Mucosa of rectum (tissue), 2 donors: Measurements from ENCODE around the gene KCNE3.

Source experiments
- H3K27ac ChIP-seq, 2 donors: one replicate each; pipeline ENCODE4 v1.7.0; 2013; ENCODE audit warnings: inconsistent platforms in 2 of 2, low read depth in 2 of 2, low read length in 2 of 2
- H3K27me3 ChIP-seq, 2 donors: one replicate each; pipeline ENCODE4 v1.7.0; 2013; ENCODE audit warnings: low read length in 2 of 2; ENCODE audit not compliant: control insufficient read depth in 2 of 2, insufficient read depth in 2 of 2
- H3K36me3 ChIP-seq, 2 donors: one replicate each; pipeline ENCODE4 v1.7.0; 2013; ENCODE audit warnings: low read length in 2 of 2; ENCODE audit not compliant: control insufficient read depth in 2 of 2, insufficient read depth in 2 of 2
- H3K4me1 ChIP-seq, 2 donors: one replicate each; pipeline ENCODE4 v1.7.0; 2013; ENCODE audit warnings: low read length in 2 of 2, mild to moderate bottlenecking in 1 of 2; ENCODE audit not compliant: control insufficient read depth in 2 of 2, insufficient read depth in 2 of 2
- H3K4me3 ChIP-seq, 2 donors: one replicate each; pipeline ENCODE4 v1.7.0; 2013; ENCODE audit warnings: low read length in 2 of 2
- H3K9ac ChIP-seq, 2 donors: one replicate each; pipeline ENCODE4 v1.7.0; 2013; ENCODE audit warnings: low read length in 2 of 2, low read depth in 1 of 2, mild to moderate bottlenecking in 1 of 2
- H3K9me3 ChIP-seq, 2 donors: one replicate each; pipeline ENCODE4 v1.7.0; 2013; ENCODE audit warnings: low read length in 2 of 2; ENCODE audit not compliant: control insufficient read depth in 2 of 2
- donor health status: healthy.
- donor health status: Normal muscosa, but diverticular disease.

Gene KCNE3

DNA sequence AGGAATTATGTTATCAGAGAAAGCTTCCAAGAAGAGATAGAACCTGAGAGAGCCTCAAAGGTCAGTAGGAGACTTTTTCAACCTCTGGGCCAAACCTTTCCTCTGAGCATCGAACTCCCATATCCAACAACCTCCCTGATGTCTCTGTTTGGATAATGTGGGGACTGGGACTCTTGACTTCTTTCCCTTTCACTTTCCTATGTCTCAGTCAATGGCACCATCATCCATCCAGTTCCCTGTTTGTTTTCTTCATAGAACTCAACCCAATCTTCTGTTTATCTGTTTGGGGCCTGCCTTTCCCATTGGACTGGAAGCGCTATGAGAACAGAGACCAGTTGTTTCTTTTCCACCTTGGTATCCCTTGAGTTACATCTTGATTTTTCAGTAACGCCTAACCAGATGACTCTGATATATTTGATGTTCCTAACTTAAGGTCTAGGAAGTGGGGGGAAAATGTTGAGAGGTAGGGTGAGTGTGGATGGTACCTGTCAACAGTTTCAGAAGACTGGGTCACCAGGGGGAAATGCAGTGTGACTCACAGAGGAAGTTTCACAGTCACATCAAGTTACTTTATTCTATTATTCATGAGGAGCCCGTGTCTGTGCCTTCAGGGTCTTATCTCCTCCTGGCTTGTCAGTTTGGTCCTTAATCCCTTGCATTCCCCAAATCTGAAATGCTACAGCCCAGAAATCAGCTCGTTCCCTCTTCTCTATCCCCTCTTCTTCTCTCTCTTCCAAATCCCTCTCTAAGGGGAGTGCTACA is 4.5 kb upstream of the KCNE3 start:
- no peak overlapping the region for H3K27ac ChIP-seq
- no peak overlapping the region for H3K9ac ChIP-seq
- H3K4me3 ChIP-seq = no peak overlapping the region
- no peaks in the 10 kb centered on the region for H3K27me3 ChIP-seq
- H3K9me3 ChIP-seq = no peaks in the 10 kb centered on the region
- no peaks in the 10 kb centered on the region for H3K36me3 ChIP-seq
- peaks cover 4 to 5% of the 10 kb centered on the region in 2 donors for H3K4me1 ChIP-seq

DNA sequence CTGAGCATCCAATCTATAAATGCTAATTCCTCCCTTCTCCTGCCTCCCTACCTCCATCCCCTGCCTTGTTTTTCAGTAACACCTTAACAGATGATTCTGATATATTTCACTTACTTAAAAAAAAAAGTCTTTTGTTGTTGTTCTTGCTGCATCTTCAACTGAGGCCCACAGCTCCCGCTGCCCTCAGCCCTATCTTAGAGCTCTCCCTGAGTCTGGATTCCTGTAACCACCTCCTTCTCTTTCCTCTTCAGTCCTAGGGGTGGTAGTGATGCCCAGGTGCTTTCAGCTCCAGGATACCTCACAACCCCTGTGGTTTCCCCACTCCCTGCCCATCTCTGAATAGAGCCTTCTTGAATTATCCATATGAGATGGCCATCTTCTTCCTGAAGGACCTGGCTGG is 3.7 kb upstream of the KCNE3 start:
- no peak overlapping the region for H3K9ac ChIP-seq
- H3K27ac ChIP-seq = no peak overlapping the region
- peaks cover 4 to 11% of the 10 kb centered on the region in 2 donors for H3K4me1 ChIP-seq
- H3K36me3 ChIP-seq = no peaks in the 10 kb centered on the region
- no peaks in the 10 kb centered on the region for H3K27me3 ChIP-seq
- no peaks in the 10 kb centered on the region for H3K9me3 ChIP-seq
- H3K4me3 ChIP-seq = no peak overlapping the region

DNA sequence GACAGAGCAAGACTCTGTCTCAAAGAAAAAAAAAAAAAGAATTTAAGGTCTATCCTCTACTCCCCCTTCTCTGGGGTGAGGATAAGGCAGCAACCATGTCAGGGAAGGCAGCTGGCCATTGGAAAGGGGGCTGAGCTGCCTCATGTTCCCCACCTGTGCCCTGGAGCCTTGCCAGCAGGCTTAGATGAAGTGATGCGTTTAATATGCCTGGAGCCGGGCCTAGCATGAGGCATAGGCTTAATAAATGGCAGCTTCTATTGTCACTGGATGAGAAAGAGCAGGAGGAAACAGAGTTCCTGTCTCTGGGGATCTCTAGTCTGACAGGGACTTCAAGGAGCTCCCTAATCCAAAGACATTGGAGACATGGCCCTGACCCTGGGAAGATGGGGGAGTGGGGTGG is 3.2 kb upstream of the KCNE3 start:
- Histone ChIP-seq H3K9me3 (no peaks in the 10 kb centered on the region), H3K4me1 (peaks cover 4 to 16% of the 10 kb centered on the region in 2 donors), H3K9ac (no peak overlapping the region), H3K36me3 (no peaks in the 10 kb centered on the region), H3K4me3 (no peak overlapping the region), H3K27ac (no peak overlapping the region), H3K27me3 (no peaks in the 10 kb centered on the region)

GRCh38 chr11:74468936-74469335 is 1.6 kb upstream of the KCNE3 start:
- Histone ChIP-seq H3K36me3 (peaks cover 0 to 1% of the 10 kb centered on the region in 2 donors), H3K4me1 (peaks cover 8 to 32% of the 10 kb centered on the region in 2 donors), H3K27ac (no peak overlapping the region), H3K27me3 (no peaks in the 10 kb centered on the region), H3K4me3 (no peak overlapping the region), H3K9me3 (no peaks in the 10 kb centered on the region), H3K9ac (no peak overlapping the region)

DNA sequence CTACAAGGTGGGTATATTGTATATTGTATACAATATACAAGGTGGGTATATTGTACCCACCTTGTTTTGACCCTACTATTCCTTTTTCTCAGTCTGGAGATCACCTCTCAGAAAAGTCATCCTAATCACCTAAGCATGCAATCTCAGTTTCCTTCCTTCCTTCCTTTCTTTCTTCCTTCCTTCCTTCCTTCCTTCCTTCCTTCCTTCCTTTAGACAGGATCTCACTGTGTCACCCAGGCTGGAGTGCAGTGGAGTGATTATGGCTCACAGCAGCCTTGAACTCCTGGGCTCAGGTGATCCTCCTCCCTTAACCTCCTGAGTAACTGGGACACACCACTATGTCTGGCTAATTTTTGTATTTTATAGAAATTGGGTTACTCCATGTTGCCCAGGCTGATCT is 1.2 kb upstream of the KCNE3 start:
- Histone ChIP-seq H3K4me3 (no peak overlapping the region), H3K4me1 (peaks cover 8 to 35% of the 10 kb centered on the region in 2 donors), H3K27ac (no peak overlapping the region), H3K36me3 (peaks cover 0 to 3% of the 10 kb centered on the region in 2 donors), H3K9ac (no peak overlapping the region), H3K27me3 (no peaks in the 10 kb centered on the region), H3K9me3 (no peaks in the 10 kb centered on the region)

GRCh38 chr11:74468058-74468457 is 709 bp upstream of the KCNE3 start:
- H3K4me3 ChIP-seq = no peak overlapping the region
- peak overlapping the region in 1 of 2 donors; percentile 82 for H3K9ac ChIP-seq
- H3K4me1 ChIP-seq = peaks cover 8 to 39% of the 10 kb centered on the region in 2 donors
- no peaks in the 10 kb centered on the region for H3K9me3 ChIP-seq
- H3K27me3 ChIP-seq = no peaks in the 10 kb centered on the region
- H3K27ac ChIP-seq = peak overlapping the region; percentile 80 to 82
- H3K36me3 ChIP-seq = peaks cover 0 to 3% of the 10 kb centered on the region in 2 donors

- Histone ChIP-seq H3K27ac (peak overlapping the region; percentile 80 to 82), H3K4me3 (peak overlapping the region; percentile 46 to 73), H3K9me3 (no peaks in the 10 kb centered on the region), H3K27me3 (no peaks in the 10 kb centered on the region), H3K36me3 (peaks cover 0 to 7% of the 10 kb centered on the region in 2 donors), H3K4me1 (peaks cover 11 to 42% of the 10 kb centered on the region in 2 donors), H3K9ac (peak overlapping the region in 1 of 2 donors; percentile 82)
Observed at GRCh38 chr11:74465291-74465708, 2.0 kb downstream of the KCNE3 start.

DNA sequence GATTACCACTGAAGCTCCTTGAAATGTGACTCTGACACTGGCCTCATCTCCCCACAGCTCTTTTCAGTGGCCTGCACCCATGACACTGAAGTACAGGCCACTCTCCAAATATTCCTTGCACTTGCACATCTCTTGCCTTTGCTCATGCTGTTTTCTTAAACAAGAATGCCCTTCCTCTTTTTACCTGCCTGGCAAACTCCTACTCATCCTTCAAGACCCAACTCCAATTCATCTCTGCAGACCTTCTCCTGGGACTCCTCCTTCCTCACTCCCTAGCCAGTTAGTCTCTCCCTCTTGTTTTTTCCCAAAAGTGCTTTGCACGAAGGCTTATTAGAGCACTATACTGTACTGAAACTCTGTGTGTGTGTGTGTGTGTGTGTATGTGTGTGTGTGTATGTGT is 2.6 kb downstream of the KCNE3 start:
- H3K4me1 ChIP-seq = peaks cover 11 to 42% of the 10 kb centered on the region in 2 donors
- H3K27ac ChIP-seq = peak overlapping the region; percentile 80 to 82
- H3K4me3 ChIP-seq = peak overlapping the region; percentile 44 to 46
- H3K27me3 ChIP-seq = no peaks in the 10 kb centered on the region
- no peak overlapping the region for H3K9ac ChIP-seq
- peaks cover 2 to 11% of the 10 kb centered on the region in 2 donors for H3K36me3 ChIP-seq
- no peaks in the 10 kb centered on the region for H3K9me3 ChIP-seq

- peaks cover 11 to 42% of the 10 kb centered on the region in 2 donors for H3K4me1 ChIP-seq
Observed at GRCh38 chr11:74463216-74463615, 4.1 kb downstream of the KCNE3 start.

DNA sequence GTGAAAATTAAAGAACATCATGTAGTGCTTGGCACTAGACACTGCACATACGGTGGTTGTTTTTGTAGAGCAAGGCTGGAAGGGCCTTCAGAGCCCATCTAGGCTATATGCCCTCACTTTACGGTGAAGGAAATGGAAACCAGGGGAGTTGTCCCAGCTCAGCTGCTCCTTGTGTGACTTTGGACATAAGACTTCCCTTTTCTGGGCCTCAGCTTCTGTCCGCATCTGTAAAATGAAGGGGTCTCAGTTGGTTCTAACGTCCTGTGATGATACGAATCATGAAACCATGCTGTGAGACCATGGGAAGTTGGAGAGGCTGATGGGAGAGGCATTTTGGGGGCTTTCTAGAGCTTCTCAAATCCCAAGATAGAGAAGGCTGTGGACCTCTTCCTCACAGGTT is 4.7 kb downstream of the KCNE3 start:
- Histone ChIP-seq H3K27me3 (no peaks in the 10 kb centered on the region), H3K4me3 (no peak overlapping the region), H3K36me3 (peaks cover 6 to 17% of the 10 kb centered on the region in 2 donors), H3K4me1 (peaks cover 8 to 39% of the 10 kb centered on the region in 2 donors), H3K9me3 (no peaks in the 10 kb centered on the region), H3K9ac (no peak overlapping the region), H3K27ac (peak overlapping the region; percentile 12 to 72)

More at GRCh38 chr11:74463216-74463615, 4.1 kb downstream of the KCNE3 start:
- Histone ChIP-seq H3K9ac (no peak overlapping the region), H3K4me3 (no peak overlapping the region), H3K27ac (no peak overlapping the region), H3K36me3 (peaks cover 6 to 17% of the 10 kb centered on the region in 2 donors), H3K9me3 (no peaks in the 10 kb centered on the region), H3K27me3 (no peaks in the 10 kb centered on the region)
